ENCODE measurements around the gene LYSMD1.

DNA sequence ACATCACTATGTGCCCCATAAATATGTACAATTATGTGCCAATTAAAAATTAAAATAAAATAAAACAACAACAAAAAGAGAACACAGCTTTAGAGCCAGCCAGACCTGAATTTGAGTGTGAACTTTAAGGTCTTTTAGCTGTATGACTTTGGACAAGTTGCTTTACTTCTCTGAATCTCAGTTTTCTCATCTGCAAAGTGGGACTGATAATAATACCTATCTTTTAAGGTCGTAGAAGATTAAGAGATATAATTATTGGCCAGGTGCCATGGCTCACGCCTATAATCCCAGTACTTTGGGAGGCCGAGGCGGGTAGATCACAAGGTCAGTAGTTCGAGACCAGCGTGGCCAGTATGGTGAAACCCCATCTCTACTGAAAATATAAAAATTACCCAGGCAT is 27.6 kb upstream of the LYSMD1 start:
- TF ChIP-seq EZH2phosphoT487 (IDR thresholded peaks at IDR 0.05; ENCODE audit: borderline replicate concordance, low read depth, low read length) = no peak
- TF ChIP-seq, protein P1, sequence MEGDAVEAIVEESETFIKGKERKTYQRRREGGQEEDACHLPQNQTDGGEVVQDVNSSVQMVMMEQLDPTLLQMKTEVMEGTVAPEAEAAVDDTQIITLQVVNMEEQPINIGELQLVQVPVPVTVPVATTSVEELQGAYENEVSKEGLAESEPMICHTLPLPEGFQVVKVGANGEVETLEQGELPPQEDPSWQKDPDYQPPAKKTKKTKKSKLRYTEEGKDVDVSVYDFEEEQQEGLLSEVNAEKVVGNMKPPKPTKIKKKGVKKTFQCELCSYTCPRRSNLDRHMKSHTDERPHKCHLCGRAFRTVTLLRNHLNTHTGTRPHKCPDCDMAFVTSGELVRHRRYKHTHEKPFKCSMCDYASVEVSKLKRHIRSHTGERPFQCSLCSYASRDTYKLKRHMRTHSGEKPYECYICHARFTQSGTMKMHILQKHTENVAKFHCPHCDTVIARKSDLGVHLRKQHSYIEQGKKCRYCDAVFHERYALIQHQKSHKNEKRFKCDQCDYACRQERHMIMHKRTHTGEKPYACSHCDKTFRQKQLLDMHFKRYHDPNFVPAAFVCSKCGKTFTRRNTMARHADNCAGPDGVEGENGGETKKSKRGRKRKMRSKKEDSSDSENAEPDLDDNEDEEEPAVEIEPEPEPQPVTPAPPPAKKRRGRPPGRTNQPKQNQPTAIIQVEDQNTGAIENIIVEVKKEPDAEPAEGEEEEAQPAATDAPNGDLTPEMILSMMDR (conservative IDR thresholded peaks at IDR 0.05; ENCODE audit: low read length) = no peak
